AG04449 (cell line): ENCODE data around the gene ENOX2.
"Not testable (repeated sequence)": the region's sequence is repeated elsewhere in the genome, so short reads cannot be mapped to it uniquely, and the experiment has no call there.

ENCODE experiments used
- CTCF ChIA-PET: fragments of 350-600 bp; formaldehyde crosslinking; extraction: SDS; loops from one replicate; lab custom pipeline; 2021; ENCODE audit warnings: antibody characterized with exemption; lab: Yijun Ruan, JAX
- POLR2A ChIA-PET: fragments of 400-600, 350-600 bp; formaldehyde crosslinking; extraction: SDS; loops from one replicate; lab custom pipeline; 2020; ENCODE audit warnings: antibody characterized with exemption, inconsistent platforms; lab: Yijun Ruan, JAX
- DNase-seq: peaks from one replicate; pipeline ENCODE4 v3.0.0-alpha.2; 2010; ENCODE audit warnings: low read depth, low spot score
- H3K4me3 ChIP-seq: 2 replicates; pipeline ENCODE4 v1.5.1; 2011; ENCODE audit warnings: low read depth, mild to moderate bottlenecking, control low read depth, low read length
- CTCF ChIP-seq: IDR thresholded peaks from one replicate; pipeline ENCODE4 v1.5.1; 2011; ENCODE audit warnings: mild to moderate bottlenecking, moderate library complexity, low read length, control low read depth, inconsistent platforms; ENCODE audit not compliant: insufficient read depth; ENCODE audit errors: missing control alignments

The ENOX2 gene

GRCh38 chrX:130902783-130903613 is at the start of gene ENOX2:
ENOX2 (minus strand) TSS chrX:130903209; CDS start chrX:130703216, 199,993 bp downstream.
- peak; percentile 81 for DNase-seq
- no peak for TF ChIP-seq CTCF
- POLR2A ChIA-PET = no interaction called here
- CTCF ChIA-PET = interaction anchor here (2.8 kb wide), 1 partner anchor 13 kb away, joined by 14 read pairs; no protein-coding TSS in a partner anchor
- H3K4me3 ChIP-seq = peak within 1 kb of the TSS; percentile 70

- H3K4me3 ChIP-seq = no peak overlapping the region
- no peak for TF ChIP-seq CTCF
- ChIA-PET POLR2A (no interaction called here), CTCF (no interaction called here)
- no peak for DNase-seq
These were observed 49.4 kb upstream of the ENOX2 start for GRCh38 chrX:130952266-130953043.

GRCh38 chrX:130944230-130944629 is 41.2 kb upstream of the ENOX2 start:
- ChIA-PET CTCF (interaction anchor here (1.5 kb wide), 1 partner anchor 368 kb away, joined by 3 read pairs; no protein-coding TSS in a partner anchor), POLR2A (no interaction called here)
- no peak overlapping the region for H3K4me3 ChIP-seq
- DNase-seq = no peak
- no peak for TF ChIP-seq CTCF

- CTCF ChIA-PET = no interaction called here
- POLR2A ChIA-PET = no interaction called here
- no peak for DNase-seq
- no peak for TF ChIP-seq CTCF
- H3K4me3 ChIP-seq = no peak overlapping the region
These were observed 34.1 kb upstream of the ENOX2 start for GRCh38 chrX:130937101-130937500.

- ChIA-PET CTCF (no interaction called here), POLR2A (no interaction called here)
- no peak for TF ChIP-seq CTCF
- DNase-seq = no peak
- no peak overlapping the region for H3K4me3 ChIP-seq
These were observed 30.3 kb upstream of the ENOX2 start for GRCh38 chrX:130933358-130933757.

- H3K4me3 ChIP-seq, POLR2A ChIA-PET, DNase-seq: not testable (repeated sequence)
- CTCF ChIA-PET = interaction anchor here (9.0 kb wide), 2 partner anchors 344 to 380 kb away, joined by 107 to 108 read pairs; no protein-coding TSS in a partner anchor
These were observed 17.4 kb upstream of the ENOX2 start for GRCh38 chrX:130920405-130920804.

GRCh38 chrX:130919676-130920075 is 16.7 kb upstream of the ENOX2 start:
- CTCF ChIA-PET = interaction anchor here (9.0 kb wide), 2 partner anchors 344 to 379 kb away, joined by 107 to 108 read pairs; no protein-coding TSS in a partner anchor

GRCh38 chrX:130918498-130918897 is 15.5 kb upstream of the ENOX2 start:
- POLR2A ChIA-PET, DNase-seq, H3K4me3 ChIP-seq: not testable (repeated sequence)
- CTCF ChIA-PET = interaction anchor here (1.2 to 9.0 kb wide), 4 partner anchors 8 to 526 kb away, joined by 3 to 108 read pairs (median 56); no protein-coding TSS in a partner anchor

More at GRCh38 chrX:130919676-130920075, 16.7 kb upstream of the ENOX2 start:
- DNase-seq, H3K4me3 ChIP-seq, POLR2A ChIA-PET: not testable (repeated sequence)
